Brain microvascular endothelial cell (primary cell): ENCODE measurements around the gene DGAT2.

Experiments
- DNase-seq: peaks from one replicate; pipeline ENCODE4 v3.0.0-alpha.2; 2020
- H3K27ac ChIP-seq: fragments of 250-450 bp; sonication (Bioruptor Pico); 2 replicates; pipeline ENCODE4 v1.5.1; 2020; ENCODE audit warnings: mild to moderate bottlenecking, moderate library complexity
- H3K27me3 ChIP-seq: fragments of 250-450 bp; sonication (Bioruptor Pico); replicated peaks from 2 replicates; pipeline ENCODE4 v1.5.1; 2020; ENCODE audit warnings: mild to moderate bottlenecking
- H3K36me3 ChIP-seq: fragments of 250-450 bp; sonication (Bioruptor Pico); replicated peaks from 2 replicates; pipeline ENCODE4 v1.5.1; 2020; ENCODE audit warnings: mild to moderate bottlenecking
- H3K4me3 ChIP-seq: 2 replicates; pipeline ENCODE4 v1.5.1; 2011; ENCODE audit warnings: low read depth, mild to moderate bottlenecking, control low read depth, low read length, moderate library complexity
- in situ Hi-C: cut with HindIII; loops from 2 replicates; pipeline ENCODE4 v1.10.0; 2017; ENCODE audit warnings: low sequenced_read_pairs, low pct_ligation_motif_present
- TF ChIP-seq, protein P1 (sequence below): IDR thresholded peaks from 2 replicates; pipeline ENCODE4 v1.5.1; 2011; ENCODE audit warnings: low read depth, mild to moderate bottlenecking, moderate library complexity, low read length, control low read depth, inconsistent platforms; ENCODE audit errors: missing control alignments

The DGAT2 gene

DNA sequence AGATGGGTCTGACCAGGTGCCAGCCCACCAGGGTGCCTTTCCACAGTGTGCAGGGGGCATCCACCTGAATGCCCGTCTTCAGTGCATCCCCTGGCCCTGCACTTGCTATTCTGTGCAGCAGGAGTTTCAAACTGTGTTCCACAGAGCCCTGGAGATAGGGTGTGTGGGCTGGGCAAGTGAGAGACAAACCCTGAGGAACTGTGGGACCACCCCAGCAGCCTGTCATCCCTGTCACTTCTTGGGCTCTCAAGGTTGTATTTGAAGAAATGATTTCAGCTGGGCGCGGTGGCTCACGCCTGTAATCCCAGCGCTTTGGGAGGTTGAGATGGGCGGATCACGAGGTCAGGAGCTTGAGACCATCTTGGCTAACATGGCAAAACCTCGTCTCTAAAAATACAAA lies 6.4 kb upstream of the DGAT2 start:
- in situ Hi-C loops = no loop called here
- no peak overlapping the region for H3K27ac ChIP-seq
- H3K27me3 ChIP-seq = no peaks in the 10 kb centered on the region
- DNase-seq = no peak
- H3K36me3 ChIP-seq = no peaks in the 10 kb centered on the region
- TF ChIP-seq, protein P1, sequence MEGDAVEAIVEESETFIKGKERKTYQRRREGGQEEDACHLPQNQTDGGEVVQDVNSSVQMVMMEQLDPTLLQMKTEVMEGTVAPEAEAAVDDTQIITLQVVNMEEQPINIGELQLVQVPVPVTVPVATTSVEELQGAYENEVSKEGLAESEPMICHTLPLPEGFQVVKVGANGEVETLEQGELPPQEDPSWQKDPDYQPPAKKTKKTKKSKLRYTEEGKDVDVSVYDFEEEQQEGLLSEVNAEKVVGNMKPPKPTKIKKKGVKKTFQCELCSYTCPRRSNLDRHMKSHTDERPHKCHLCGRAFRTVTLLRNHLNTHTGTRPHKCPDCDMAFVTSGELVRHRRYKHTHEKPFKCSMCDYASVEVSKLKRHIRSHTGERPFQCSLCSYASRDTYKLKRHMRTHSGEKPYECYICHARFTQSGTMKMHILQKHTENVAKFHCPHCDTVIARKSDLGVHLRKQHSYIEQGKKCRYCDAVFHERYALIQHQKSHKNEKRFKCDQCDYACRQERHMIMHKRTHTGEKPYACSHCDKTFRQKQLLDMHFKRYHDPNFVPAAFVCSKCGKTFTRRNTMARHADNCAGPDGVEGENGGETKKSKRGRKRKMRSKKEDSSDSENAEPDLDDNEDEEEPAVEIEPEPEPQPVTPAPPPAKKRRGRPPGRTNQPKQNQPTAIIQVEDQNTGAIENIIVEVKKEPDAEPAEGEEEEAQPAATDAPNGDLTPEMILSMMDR = no peak
- H3K4me3 ChIP-seq = no peak overlapping the region

DNA sequence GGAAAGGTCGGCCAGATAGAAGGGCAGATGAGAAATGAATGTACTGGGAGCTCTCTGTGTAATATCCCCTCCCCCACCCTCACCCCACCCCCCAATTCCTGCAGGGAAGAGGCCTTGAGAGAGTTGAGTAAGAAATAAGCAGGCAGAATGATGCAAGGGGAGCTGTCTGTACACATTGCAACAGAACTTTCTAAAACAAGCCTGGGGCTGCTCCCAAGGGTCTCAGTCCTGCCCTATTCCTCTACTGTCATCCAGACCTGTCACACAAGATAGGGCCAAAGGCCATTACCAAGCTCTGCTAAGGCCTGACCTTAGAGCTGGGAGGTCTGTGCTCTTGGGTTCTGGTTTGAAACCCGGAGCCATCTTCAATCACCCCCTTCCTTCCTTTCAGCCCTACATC lies 5.7 kb upstream of the DGAT2 start:
- TF ChIP-seq, protein P1 = no peak
- no peak for DNase-seq

DNA sequence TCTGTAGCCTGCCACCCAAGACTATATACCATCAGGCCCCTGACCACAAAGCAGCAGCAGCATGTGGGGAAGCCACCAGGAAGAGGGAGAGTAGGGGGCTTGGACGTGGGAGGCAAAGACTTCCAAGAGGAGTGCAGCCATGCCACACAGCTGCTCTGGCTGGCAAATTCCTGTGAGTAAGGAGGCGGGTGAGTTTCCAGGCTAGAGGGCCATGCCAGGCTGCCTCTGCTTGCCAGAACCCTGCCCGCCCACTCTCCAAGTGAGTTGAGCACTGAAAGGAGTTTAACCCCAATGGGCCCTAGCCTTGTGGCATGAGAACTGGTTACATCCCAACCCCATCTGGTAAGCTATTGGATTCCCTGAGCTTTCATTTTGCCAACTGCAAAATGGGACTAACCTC lies 4.7 kb upstream of the DGAT2 start:
- Histone ChIP-seq H3K4me3 (no peak overlapping the region), H3K36me3 (no peaks in the 10 kb centered on the region), H3K27ac (no peak overlapping the region), H3K27me3 (peaks cover 6% of the 10 kb centered on the region)
- in situ Hi-C loops = no loop called here
- TF ChIP-seq, protein P1 = no peak
- DNase-seq = no peak

More for the DNA sequence above, 5.7 kb upstream of the DGAT2 start:
- in situ Hi-C loops = no loop called here
- Histone ChIP-seq H3K36me3 (no peaks in the 10 kb centered on the region), H3K27me3 (no peaks in the 10 kb centered on the region), H3K27ac (no peak overlapping the region), H3K4me3 (no peak overlapping the region)

DNA sequence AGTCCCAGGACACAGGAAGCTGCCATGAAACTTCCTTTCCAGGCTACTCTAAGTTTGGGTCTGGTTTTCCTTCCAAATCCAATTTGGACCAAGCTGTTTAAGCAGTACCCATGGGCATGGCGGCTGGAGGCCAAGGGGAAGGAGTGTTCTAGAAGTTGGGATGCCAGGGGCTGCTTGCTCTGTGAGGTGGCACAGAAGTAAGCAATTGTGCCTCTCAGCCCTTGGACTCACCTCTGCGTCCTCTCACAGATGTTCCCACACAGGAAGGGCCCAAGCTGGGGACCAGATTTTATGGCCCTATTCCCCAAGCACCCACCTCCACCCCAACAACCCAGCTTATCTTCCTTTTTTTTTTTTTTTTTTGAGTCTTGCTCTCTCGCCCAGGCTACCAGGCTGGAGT lies 3.5 kb upstream of the DGAT2 start:
- Histone ChIP-seq H3K4me3 (no peak overlapping the region), H3K36me3 (no peaks in the 10 kb centered on the region), H3K27me3 (peaks cover 16% of the 10 kb centered on the region), H3K27ac (no peak overlapping the region)
- TF ChIP-seq, protein P1 = no peak
- in situ Hi-C loops = no loop called here
- no peak for DNase-seq

DNA sequence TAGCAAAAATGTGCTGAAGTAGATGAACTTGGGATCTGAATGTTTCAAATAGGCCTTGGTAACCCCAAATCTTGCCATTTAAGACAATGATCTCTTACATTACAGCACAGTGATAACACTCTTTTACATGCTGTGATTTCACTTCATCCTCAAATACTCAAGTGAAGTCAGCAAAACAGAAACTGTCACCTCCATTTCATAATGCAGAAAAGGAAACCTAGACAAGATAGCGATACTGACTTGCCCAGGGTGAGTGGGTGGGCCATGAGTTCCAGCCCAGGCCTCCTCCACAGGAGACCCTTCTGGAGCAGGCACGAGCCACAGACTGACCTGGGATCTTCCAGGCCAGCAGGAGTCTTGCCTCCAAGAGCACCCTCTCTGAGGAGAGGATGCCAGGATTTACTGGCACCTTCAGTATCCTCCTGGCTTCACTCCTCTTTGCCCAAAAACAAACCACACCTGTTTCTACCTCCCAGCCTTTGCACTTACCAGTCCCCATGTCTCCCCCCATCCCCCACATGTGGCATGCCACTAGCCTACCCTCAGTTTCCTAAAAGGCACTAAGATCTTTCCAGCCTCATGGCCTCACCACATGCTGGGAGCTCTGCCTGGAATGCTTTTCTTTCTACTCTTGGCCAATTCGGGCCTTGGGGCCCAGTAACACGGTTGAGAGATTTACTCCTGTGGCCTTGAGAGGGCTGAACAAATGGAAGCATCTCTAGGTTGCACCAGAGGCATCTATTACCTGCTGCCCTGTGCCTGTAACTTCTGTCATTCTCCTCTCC lies 1.9 kb upstream of the DGAT2 start:
- TF ChIP-seq, protein P1 = no peak

DNA sequence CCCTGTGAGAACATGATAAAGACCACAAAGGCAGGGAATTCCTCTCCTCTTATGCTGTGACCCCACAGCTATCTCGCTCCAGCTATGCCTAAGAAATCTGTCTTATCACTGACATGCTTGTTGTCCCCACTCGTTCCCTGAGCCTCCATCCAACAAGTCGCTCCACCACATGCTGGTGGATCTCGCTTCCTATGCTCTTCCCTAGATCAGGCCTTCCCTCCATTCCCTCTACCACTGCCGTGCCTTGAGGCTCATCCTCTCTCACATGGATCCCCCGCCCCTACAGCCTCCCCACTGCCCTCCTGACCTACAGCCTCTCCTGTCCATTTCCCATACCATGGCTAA lies 1.4 kb upstream of the DGAT2 start:
- Histone ChIP-seq H3K36me3 (no peaks in the 10 kb centered on the region), H3K27me3 (peaks cover 19% of the 10 kb centered on the region), H3K27ac (no peak overlapping the region), H3K4me3 (no peak overlapping the region)
- no peak for DNase-seq
- in situ Hi-C loops = no loop called here
- TF ChIP-seq, protein P1 = no peak

More for the DNA sequence above, 1.9 kb upstream of the DGAT2 start:
- H3K27ac ChIP-seq = no peak overlapping the region
- H3K4me3 ChIP-seq = no peak overlapping the region
- peaks cover 19% of the 10 kb centered on the region for H3K27me3 ChIP-seq
- in situ Hi-C loops = no loop called here
- DNase-seq = no peak
- no peaks in the 10 kb centered on the region for H3K36me3 ChIP-seq
